HepG2 (cell line): Measurements from ENCODE around the gene FSIP1. TPM values are rescaled to one million over a fixed set of nuclear protein-coding genes. Genes with fewer than 3 reads are reported as not detected.

Experiments used
- ARID4A ChIP-seq: sonication (generic); formaldehyde crosslinking; IDR thresholded peaks from 2 replicates; pipeline ENCODE4 v1.5.0; 2020; ENCODE audit warnings: mild to moderate bottlenecking, missing genetic modification reagents, borderline replicate concordance
- CAMTA2 ChIP-seq: sonication (generic); formaldehyde crosslinking; IDR thresholded peaks from 2 replicates; pipeline ENCODE4 v1.4.0; 2020; ENCODE audit warnings: mild to moderate bottlenecking, missing genetic modification reagents, borderline replicate concordance
- ELF1 ChIP-seq: sonication (generic); formaldehyde crosslinking; IDR thresholded peaks from 2 replicates; pipeline ENCODE4 v1.4.0; 2020; ENCODE audit warnings: missing genetic modification reagents
- FLYWCH1 ChIP-seq: sonication (generic); formaldehyde crosslinking; IDR thresholded peaks from 2 replicates; pipeline ENCODE4 v1.8.1; 2023; ENCODE audit warnings: mild to moderate bottlenecking, missing genetic modification reagents
- NR2F2 ChIP-seq: IDR thresholded peaks from 2 replicates; pipeline ENCODE4 v1.6.1; 2012; ENCODE audit warnings: low read depth, inconsistent platforms, borderline replicate concordance
- POGK ChIP-seq: sonication (generic); formaldehyde crosslinking; conservative IDR thresholded peaks from 2 replicates; pipeline ENCODE4 v1.8.0; 2022; ENCODE audit warnings: mild to moderate bottlenecking, moderate library complexity, missing genetic modification reagents
- RAD21 ChIP-seq: fragments of 450-650 bp; formaldehyde crosslinking; IDR thresholded peaks from 2 replicates; pipeline ENCODE4 v1.5.0; 2020; ENCODE audit warnings: mild to moderate bottlenecking
- RNF2 ChIP-seq: fragments of 450-650 bp; conservative IDR thresholded peaks from 2 replicates; pipeline ENCODE4 v1.6.1; 2016; ENCODE audit warnings: low read depth
- SUZ12 ChIP-seq: fragments of 150-350 bp; IDR thresholded peaks from 2 replicates; pipeline ENCODE4 v1.6.1; 2014; ENCODE audit warnings: low read depth, low read length
- TFAP4 ChIP-seq: sonication (generic); IDR thresholded peaks from 2 replicates; pipeline ENCODE4 v1.6.1; 2016; ENCODE audit warnings: low read depth, borderline replicate concordance
- YY1 ChIP-seq: IDR thresholded peaks from 2 replicates; pipeline ENCODE4 v1.6.1; 2011; ENCODE audit warnings: low read length, low read depth, moderate library complexity, mild to moderate bottlenecking; ENCODE audit not compliant: insufficient read depth, insufficient replicate concordance
- ZBTB7B ChIP-seq: sonication (generic); formaldehyde crosslinking; IDR thresholded peaks from 2 replicates; pipeline ENCODE4 v1.4.0; 2020; ENCODE audit warnings: missing genetic modification reagents
- ZC3H13 ChIP-seq: sonication (generic); formaldehyde crosslinking; IDR thresholded peaks from 2 replicates; pipeline ENCODE4 v1.8.1; 2023; ENCODE audit warnings: mild to moderate bottlenecking, missing genetic modification reagents, moderate library complexity
- ZFY ChIP-seq: sonication (generic); formaldehyde crosslinking; IDR thresholded peaks from 2 replicates; pipeline ENCODE4 v1.4.0; 2020; ENCODE audit warnings: missing genetic modification reagents
- ZSCAN9 ChIP-seq: IDR thresholded peaks from 2 replicates; pipeline ENCODE4 v1.6.1; 2016; ENCODE audit warnings: borderline replicate concordance
- polyA plus RNA-seq, 8 experiments: library from polyadenylated mRNA; depleted of rRNA in 3 of 8; stranded (reverse) in 7 of 8; unstranded in 1 of 8; fragments of >200 nt; fragmentation: Illumina TruSeq in 4 of 8; extraction: Trizol in 4 of 8; gene quantifications; 2 replicates each; pipeline versions ENCODE4 v1.2.1 to v1.2.3, GENCODE V29; 2011 to 2016; ENCODE audit warnings: low read depth in 4 of 8, missing spikeins in 1 of 8, mixed read lengths in 1 of 8; ENCODE audit not compliant: insufficient read depth in 1 of 8
- total RNA-seq, 5 experiments: library from RNA; depleted of rRNA; stranded (reverse); fragments of >200 nt; fragmentation: Illumina TruSeq; extraction: Trizol; gene quantifications; 2 replicates each; pipeline ENCODE4 v1.2.3, GENCODE V29; 2016; ENCODE audit warnings: low read depth in 1 of 5
- TF ChIP-seq, protein P1 (sequence below): sonication (generic); formaldehyde crosslinking; IDR thresholded peaks from 2 replicates; pipeline ENCODE4 v1.5.1; 2020; ENCODE audit warnings: mild to moderate bottlenecking, missing genetic modification reagents, borderline replicate concordance
- TF ChIP-seq, protein P2 (sequence below): sonication (generic); formaldehyde crosslinking; IDR thresholded peaks from 2 replicates; pipeline ENCODE4 v1.4.0; 2020; ENCODE audit warnings: mild to moderate bottlenecking, low read depth, missing genetic modification reagents

FSIP1 gene
- total and polyA plus RNA-seq, 2 of the 13 experiments (the other 11 are each of a cell fraction or from before 2014, with no cell fraction given): 0.18 TPM; not detected in 1

DNA sequence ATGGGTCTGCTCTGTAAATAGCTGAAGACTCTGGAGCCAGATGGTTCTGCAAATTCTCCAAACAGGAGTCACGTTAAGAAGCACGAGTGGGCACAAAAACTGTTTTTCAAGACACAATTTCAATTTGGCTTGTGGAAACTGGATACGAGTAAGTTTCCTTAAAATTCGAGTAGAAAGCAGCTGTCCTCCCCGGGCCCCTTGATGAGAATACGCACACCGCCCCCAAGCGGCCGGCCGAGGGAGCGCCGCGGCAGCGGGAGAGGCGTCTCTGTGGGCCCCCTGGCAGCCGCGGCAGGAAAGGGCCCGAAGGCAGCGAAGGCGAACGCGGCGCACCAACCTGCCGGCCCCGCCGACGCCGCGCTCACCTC is 202.5 kb downstream of the FSIP1 start (continued):
- TF ChIP-seq, protein P1, sequence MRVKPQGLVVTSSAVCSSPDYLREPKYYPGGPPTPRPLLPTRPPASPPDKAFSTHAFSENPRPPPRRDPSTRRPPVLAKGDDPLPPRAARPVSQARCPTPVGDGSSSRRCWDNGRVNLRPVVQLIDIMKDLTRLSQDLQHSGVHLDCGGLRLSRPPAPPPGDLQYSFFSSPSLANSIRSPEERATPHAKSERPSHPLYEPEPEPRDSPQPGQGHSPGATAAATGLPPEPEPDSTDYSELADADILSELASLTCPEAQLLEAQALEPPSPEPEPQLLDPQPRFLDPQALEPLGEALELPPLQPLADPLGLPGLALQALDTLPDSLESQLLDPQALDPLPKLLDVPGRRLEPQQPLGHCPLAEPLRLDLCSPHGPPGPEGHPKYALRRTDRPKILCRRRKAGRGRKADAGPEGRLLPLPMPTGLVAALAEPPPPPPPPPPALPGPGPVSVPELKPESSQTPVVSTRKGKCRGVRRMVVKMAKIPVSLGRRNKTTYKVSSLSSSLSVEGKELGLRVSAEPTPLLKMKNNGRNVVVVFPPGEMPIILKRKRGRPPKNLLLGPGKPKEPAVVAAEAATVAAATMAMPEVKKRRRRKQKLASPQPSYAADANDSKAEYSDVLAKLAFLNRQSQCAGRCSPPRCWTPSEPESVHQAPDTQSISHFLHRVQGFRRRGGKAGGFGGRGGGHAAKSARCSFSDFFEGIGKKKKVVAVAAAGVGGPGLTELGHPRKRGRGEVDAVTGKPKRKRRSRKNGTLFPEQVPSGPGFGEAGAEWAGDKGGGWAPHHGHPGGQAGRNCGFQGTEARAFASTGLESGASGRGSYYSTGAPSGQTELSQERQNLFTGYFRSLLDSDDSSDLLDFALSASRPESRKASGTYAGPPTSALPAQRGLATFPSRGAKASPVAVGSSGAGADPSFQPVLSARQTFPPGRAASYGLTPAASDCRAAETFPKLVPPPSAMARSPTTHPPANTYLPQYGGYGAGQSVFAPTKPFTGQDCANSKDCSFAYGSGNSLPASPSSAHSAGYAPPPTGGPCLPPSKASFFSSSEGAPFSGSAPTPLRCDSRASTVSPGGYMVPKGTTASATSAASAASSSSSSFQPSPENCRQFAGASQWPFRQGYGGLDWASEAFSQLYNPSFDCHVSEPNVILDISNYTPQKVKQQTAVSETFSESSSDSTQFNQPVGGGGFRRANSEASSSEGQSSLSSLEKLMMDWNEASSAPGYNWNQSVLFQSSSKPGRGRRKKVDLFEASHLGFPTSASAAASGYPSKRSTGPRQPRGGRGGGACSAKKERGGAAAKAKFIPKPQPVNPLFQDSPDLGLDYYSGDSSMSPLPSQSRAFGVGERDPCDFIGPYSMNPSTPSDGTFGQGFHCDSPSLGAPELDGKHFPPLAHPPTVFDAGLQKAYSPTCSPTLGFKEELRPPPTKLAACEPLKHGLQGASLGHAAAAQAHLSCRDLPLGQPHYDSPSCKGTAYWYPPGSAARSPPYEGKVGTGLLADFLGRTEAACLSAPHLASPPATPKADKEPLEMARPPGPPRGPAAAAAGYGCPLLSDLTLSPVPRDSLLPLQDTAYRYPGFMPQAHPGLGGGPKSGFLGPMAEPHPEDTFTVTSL (CRISPR knock-in tag): 0 out of 2 replicates have a peak, but pooled peaks have one; percentile 20
- TF ChIP-seq ARID4A (CRISPR knock-in tag) (0 out of 2 replicates have a peak, but pooled peaks have one; percentile 25), SUZ12 (no peak), RNF2 (no peak), ZFY (0 out of 2 replicates have a peak, but pooled peaks have one; percentile 27), FLYWCH1 (no peak), ZC3H13 (CRISPR knock-in tag) (no peak), NR2F2 (no peak), CAMTA2 (CRISPR knock-in tag) (no peak; the same call in 1 of the 2 replicates), TFAP4 (peak; percentile 21; the same call in 1 of the 2 replicates), ZSCAN9 (no peak), ELF1 (CRISPR knock-in tag) (no peak), RAD21 (CRISPR knock-in tag) (peak; percentile 92), YY1 (peak; percentile 59), ZBTB7B (CRISPR knock-in tag) (no peak), POGK (CRISPR knock-in tag) (0 out of 2 replicates have a peak, but pooled peaks have one; percentile 38)
- TF ChIP-seq, protein P2, sequence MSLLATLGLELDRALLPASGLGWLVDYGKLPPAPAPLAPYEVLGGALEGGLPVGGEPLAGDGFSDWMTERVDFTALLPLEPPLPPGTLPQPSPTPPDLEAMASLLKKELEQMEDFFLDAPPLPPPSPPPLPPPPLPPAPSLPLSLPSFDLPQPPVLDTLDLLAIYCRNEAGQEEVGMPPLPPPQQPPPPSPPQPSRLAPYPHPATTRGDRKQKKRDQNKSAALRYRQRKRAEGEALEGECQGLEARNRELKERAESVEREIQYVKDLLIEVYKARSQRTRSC: peak; percentile 11; the same call in 1 of the 2 replicates
